Measurements from ENCODE around the gene EEF1A1.
"Not testable (repeated sequence)": the region's sequence is repeated elsewhere in the genome, so short reads cannot be mapped to it uniquely, and the experiment has no call there.

EEF1A1 gene

DNA sequence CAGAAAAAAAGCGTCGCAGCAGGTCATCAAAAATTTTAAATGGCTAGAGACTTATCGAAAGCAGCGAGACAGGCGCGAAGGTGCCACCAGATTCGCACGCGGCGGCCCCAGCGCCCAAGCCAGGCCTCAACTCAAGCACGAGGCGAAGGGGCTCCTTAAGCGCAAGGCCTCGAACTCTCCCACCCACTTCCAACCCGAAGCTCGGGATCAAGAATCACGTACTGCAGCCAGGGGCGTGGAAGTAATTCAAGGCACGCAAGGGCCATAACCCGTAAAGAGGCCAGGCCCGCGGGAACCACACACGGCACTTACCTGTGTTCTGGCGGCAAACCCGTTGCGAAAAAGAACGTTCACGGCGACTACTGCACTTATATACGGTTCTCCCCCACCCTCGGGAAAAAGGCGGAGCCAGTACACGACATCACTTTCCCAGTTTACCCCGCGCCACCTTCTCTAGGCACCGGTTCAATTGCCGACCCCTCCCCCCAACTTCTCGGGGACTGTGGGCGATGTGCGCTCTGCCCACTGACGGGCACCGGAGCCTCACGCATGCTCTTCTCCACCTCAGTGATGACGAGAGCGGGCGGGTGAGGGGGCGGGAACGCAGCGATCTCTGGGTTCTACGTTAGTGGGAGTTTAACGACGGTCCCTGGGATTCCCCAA, at the start of gene EEF1A1:
EEF1A1 (minus strand) TSS at position 345 of the 663 bp plus-strand sequence. CDS start 1,006 bp downstream, outside the sequence.
- peak; percentile 100 for DNase-seq (ENCODE audit: low spot score)

DNA sequence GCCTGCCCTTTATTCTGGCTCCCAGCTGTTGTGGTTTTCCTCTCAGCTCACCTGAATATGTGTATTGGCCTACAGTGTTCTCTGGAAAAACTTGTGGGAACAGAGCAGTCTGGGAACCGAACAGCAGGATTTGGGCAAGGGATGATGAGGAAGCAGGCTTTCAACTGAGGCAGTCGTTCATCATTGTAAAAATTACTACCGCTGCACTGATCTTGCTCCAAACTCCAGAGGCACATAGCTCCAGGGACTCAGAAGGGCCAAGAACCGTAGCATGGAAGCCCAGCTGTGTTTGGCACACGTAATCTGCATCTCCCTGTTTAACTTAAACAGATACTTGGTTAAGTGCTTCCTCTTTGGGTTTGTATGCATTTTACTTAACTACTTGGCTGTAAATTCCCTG, 48.3 kb upstream of the EEF1A1 start:
- DNase-seq (ENCODE audit: low spot score), result no peak

DNA sequence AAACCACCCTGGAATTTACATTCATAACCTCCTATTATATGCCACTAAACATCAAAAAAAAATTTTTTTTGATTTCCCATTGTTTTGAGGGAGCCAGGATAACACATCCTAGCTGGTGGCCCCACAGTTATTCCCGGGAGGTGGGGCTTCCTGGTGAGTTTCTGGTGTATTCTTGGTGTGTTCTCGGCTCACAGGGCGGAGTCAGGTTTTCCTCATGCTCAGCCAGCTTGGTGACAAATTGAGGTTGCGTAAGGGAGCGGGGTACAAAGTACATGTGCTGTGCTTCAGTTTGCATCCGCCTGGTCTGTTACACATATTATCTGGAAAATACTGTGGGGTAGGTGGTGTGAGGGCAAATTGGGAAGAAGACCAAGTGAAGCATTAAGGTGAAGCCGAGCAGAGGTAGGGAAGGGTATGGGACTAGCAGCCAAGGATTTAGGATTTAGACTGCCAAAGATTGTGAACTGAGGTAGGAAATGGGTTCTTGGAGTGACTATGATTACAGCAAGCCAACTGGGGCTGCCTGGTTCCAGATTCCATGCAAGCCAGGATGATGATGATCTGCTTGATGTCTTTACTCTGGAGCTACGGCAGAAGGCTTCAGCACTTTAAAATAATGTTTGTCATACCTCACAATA, 46.2 kb upstream of the EEF1A1 start:
- DNase-seq (ENCODE audit: low spot score), result no peak

DNA sequence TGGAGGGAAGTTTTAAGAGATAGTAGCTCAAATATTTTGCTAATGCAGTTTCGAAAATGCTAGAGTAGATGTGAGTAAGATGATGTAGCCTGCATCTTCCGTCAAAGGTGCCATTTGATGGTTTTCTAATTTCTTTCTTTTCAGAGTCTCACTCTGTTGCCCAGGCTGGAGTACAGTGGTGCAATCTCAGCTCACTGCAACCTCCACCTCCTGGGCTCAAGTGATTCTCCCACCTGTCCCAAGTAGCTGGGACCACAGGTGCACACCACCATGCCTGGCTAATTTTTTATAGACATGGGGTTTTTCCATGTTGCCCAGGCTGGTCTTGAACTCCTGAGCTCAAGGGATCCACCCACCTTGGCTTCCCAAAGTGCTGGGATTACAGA, 45.6 kb upstream of the EEF1A1 start:
- not testable (repeated sequence) for DNase-seq (ENCODE audit: low spot score)

DNA sequence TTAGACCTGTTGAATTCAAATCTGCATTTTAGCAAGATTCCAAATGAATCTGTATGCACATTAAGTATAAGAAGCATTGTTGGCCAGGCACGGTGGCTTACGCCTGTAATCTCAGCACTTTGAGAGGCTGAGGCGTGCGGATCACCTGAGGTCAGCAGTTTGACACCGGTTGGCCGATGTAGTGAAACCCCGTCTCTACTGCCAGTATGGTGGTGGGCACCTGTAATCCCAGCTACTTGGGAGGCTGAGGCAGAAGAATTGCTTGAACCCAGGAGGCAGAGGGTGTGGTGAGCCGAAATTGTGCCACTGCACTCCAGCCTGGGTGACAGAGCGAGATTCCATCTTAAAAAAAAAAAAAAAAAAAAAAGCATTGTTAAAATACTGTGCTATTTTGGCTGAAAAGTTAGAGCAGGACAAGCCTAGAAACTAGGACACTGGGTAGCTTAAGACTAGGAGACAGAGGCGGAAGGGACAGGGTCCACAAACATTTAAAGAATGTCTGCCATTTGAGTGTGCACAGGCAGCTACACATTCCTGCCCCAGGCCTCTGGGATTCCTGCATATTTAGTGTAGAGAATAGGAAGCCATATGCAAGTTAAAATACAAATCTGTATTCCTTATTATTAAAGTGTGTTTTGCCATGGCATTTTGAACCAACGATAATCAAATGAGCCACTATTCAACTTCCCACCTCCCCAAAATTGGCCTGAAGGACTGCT, 45.1 kb upstream of the EEF1A1 start:
- no peak for DNase-seq (ENCODE audit: low spot score)

DNA sequence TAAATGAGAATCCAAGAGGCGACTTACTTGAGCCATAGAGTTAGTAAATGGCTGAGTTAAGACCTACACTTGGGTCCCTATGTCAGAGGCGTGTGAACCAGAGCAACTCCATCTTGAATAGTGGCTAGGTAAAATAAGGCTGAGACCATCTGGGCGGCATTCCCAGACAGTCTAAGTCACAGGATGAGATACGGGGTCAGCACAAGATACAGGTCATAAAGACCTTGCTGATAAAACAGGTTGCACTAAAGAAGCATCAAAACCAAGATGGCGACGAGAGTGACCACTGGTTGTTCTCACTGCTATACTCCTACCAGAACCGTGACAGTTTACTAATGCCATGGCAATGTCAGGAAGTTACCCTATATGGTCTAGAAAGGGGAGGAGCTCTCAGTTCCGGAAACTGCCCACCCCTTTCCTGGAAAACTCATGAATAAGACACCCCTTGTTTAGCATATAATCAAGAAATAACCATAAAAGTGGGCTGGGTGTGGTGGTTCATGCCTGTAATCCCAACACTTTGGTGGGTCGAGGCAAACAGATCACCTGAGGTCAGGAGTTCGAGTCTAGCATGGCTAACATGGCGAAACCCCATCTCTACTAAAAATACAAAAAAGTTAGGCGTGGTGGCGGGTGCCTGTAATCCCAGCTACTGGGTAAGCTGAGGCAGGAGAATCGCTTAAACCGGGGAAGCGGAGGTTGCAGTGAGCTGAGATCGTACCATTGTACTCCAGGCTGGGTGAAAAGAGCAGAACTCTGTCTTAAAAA, 43.9 kb upstream of the EEF1A1 start:
- DNase-seq (ENCODE audit: low spot score), result no peak

DNA sequence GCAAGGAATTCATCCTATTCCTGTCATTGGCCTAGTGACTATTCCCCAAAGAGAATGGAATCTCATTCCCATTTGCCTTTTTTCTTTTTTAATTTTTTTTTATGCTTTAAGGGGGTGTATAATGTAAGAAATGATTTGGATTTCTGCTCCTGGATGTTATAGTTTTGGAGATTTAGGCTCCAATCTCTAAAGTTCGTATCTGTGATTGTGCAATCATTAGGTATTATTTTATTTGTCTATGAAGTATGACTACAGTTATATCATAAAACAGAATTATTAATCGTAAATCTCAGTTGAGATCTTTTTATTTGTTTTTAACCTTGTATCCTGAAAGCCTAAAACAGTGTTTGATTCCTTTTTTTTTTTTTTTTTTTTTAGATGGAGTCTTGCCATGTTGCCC, 41.7 kb upstream of the EEF1A1 start:
- no peak for DNase-seq (ENCODE audit: low spot score)

DNA sequence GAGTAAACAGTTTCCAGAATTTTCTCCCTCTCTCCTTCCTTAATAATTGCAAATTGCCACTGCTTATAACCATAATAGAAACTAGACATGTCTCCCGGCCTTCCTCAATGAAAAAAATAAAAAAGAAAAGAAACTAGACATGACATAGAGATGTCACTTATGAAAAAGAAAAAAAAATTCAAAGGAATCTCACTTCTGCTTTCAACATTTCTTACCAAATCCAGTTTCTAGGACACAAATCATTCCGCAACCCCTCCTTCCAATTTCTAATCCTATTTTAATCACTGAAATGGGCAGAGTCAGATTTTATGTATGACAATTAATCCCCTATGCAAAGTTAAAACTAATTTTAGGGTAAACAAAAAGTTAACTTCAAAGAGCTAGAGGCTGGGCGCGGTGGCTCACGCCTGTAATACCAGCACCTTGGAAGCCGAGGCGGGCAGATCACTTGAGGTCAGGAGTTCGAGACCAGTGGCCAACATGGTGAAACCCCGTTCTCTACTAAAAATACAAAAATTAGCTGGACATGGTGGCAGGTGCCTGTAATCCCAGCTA, 40.1 kb upstream of the EEF1A1 start:
- DNase-seq (ENCODE audit: low spot score), result no peak

DNA sequence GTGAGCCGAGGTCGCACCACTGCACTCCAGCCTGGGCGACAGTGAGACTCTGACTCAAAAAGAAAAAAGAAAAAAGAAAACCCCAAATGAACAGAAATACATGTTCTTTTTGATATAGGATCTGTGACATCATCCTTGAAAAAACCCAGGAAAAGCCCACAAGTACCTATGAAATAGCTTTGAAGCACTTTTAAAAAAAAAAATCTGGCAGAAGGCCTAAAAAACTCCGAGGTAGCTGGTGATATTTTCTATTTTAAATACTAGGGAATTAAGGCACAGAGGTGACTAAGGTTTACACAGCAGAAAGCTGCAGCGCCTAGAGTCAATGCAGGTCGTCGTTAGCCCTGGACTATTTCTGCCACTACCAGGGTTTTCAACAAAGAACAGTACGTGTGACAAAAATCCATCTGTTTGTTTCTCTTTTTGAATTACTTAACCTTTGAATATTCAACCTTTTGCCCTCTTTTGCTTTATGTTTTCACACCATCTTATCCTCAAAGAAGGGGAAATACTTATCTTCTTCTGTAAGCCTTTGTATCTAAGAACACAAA, 39.4 kb upstream of the EEF1A1 start:
- no peak for DNase-seq (ENCODE audit: low spot score)

DNA sequence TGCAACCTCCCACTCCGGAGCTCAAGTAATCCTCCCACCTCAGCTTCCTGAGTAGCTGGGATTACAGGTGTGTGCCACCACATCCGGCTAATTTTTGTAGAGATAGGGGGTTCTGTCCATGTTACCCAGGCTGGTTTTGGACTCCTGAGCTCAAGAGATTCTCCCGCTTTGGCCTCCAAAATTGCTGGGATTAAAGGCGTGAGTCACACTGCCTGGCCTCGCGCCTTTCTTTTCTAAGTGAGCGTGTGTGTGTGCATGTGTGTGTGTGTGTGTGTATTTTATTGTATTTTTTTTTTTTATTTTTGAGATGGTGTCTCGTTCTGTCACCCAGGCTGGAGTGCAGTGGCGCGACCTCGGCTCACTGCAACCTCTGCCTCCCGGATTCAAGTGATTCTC, 38.6 kb upstream of the EEF1A1 start:
- DNase-seq (ENCODE audit: low spot score), result not testable (repeated sequence)

DNA sequence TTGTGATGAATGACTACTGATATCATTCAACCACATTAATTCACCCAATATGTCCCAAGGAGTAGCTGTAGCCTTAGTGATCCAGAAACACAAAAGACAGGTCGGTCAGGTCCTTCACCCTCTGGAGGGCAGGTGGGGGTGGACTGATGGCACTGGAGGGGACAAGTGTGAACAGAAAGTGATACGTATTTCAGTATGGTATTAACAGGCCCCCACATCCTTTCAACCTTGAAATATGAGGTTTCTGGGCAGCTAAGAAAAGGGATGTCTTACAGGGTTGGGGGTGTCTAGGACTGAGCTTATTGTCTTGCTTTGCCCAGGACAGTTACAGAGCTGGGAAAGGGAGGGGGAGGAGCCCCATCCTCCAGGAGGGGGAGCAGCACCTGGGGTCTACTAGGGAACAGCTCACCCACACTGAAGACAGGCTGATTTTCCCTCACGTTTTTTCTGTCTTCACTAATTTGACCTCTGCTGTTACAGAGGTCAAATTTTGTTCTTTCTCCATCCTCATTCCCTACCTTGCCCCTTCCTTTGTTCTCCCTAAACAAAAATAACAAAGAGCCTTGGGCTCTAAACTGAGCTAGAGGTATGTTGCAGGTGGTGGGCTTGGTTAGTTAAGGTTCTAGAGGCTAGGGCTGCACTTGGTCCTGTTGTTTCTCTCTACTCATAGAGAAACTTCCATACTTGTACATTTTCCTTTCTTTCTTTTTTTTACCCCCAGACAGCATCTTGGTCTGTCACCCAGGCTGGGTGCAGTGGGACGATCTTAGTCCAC, 38.0 kb upstream of the EEF1A1 start:
- DNase-seq (ENCODE audit: low spot score), result no peak

DNA sequence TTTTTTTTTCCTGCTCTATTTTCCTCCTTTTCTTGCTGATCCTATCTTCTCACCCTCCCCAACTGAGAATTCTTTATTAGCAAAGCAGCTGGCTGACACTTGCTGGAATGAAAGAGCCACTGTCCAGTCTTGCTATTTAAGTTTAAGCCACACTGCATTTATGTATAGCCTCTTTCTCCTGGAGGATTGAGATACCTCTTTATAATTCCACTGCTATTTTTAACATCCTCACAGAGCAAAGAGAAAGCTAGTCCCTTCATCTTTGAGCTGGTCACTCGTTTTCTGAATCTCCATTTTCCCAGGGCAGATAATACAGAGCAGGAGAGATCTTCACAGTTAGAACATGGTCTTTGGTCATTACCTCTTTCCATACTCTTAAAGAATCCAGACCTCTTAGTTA, 36.0 kb upstream of the EEF1A1 start:
- DNase-seq (ENCODE audit: low spot score), result no peak

DNA sequence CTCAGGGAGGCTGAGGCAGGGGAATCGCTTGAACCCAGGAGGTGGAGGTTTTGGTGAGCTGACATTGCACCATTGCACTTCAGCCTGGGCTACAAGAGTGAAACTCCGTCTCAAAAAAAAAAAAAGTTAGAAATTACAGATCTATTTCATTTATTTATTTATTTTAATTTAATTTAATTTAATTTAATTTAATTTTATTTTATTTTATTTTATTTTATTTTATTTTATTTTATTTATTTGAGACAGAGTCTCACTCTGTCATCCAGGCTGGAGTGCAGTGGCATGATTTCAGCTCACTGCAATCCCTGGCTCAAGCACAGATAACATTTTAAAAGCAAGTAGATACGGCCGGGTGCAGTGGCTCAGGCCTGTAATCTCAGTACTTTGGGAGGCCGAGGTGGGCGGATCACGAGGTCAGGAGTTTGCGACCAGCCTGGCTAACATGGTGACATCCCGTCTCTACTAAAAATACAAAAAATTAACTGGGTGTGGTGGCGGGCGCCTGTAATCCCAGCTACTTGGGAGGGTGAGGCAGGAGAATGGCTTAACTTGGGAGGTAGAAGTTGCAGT, 34.6 kb upstream of the EEF1A1 start:
- DNase-seq (ENCODE audit: low spot score), result not testable (repeated sequence)

DNA sequence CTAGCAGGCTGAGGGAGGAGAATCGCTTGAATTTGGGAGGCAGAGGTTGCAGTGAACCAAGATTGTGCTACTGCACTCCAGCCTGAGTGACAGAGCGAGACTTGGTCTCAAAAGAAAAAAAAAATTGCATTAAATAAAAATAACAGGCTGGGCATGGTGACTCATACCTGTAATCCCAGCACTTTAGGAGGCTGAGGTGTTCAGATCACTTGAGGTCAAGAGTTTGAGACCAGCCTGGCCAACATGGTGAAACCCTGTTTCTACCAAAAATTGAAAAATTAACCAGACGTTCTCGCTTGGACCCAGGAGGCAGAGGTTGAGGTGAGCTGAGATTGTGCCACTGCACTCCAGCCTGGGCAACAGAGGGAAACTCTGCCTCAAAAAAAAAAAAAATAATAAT, 30.3 kb upstream of the EEF1A1 start:
- DNase-seq (ENCODE audit: low spot score), result not testable (repeated sequence)

DNA sequence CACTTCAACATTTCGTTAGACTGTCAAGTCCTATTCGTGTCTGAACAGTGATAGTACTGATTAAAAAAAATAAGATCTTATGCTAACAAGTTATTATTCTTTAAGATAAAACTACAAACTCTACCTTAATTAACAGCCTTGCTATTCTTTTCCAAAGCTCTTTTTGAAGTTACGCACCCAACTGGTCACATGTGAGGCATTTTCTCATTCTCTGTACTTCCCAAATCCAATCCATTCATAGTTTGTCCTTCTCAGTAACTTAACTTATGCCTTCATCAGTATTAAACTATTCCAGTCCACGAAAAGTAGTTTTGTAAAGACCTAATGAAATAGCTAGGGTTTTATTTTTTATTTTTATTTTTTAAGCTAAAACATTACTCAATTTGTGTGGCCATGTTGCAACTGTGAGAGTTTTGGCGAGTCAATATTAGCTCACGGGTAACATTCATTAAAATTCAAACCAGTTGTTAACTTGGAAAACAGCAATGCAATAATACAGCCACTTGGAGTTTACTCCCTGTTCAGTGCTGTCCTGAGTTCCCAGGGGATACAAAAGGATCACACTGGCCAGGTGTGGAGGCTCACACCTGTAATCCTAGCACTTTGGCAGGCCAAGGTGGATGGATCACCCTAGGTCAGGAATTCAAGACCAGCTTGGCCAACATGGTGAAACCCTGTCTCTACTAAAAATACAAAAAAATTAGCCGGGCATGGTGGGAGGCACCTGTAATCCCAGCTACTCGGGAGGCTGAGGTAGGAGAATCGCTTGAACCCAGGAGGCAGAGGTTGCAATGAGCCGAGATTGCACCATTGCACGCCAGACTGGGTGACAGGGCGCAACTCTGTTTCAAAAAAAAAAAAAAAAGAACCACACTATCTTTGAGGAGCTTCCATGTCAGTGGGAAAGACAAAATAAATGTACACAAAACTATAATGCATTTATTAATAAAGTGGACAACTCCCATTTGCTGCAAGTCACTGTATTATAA, 27.9 kb upstream of the EEF1A1 start:
- no peak for DNase-seq (ENCODE audit: low spot score)

DNA sequence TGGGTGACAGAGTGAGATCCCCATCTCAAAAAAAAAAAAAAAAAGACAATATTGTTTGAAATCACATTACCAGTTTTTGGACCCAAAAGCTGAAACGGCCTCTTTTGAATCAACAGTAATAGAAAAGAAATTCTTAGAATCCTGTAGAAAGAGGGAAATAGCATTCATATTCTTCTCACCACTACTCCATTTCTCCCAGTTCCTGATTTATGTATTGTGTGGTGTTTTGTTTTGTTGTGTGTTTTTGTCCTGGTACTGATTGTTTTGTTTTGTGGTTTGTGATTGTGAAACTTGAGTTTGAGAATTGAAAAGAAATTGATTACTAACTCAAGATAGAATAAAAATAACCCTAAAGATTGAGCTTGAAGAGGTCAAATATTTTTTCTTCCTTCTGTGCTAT, 26.2 kb upstream of the EEF1A1 start:
- DNase-seq (ENCODE audit: low spot score), result no peak

DNA sequence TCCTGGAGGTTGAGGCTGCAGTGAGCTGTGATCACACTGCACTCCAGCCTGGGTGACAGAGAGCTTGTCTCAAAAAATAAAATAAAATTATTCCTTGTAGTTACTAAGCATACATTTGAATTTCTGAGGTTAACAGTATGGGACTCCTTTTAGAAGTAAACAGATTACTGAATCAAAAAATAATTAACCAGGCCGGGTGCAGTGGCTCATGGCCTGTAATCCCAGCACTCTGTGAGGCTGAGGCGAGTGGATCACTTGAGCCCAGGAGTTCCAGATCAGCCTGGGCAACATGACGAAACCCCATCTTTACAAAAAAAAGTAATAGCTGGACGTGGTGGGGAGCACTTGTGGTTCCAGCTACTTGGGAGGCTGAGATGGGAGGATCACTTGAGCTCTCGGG, 22.1 kb upstream of the EEF1A1 start:
- no peak for DNase-seq (ENCODE audit: low spot score)

DNA sequence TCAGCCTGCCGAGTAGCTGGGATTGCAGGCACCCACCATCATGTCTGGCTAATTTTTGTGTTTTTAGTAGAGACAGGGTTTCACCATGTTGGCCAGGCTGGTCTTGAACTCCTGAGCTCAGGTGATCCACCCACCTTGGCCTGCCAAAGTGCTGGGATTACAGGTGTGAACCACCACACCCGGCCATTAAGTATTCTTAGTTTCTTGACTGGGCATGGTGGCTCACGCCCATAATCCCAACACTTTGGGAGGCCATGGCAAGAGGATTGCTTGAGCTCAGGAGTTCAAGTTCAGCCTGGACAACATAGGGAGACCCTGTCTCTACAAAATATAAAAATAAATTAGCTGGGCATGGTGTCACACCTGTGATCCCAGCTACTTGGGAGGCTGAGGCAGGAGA, 21.6 kb upstream of the EEF1A1 start:
- not testable (repeated sequence) for DNase-seq (ENCODE audit: low spot score)

DNA sequence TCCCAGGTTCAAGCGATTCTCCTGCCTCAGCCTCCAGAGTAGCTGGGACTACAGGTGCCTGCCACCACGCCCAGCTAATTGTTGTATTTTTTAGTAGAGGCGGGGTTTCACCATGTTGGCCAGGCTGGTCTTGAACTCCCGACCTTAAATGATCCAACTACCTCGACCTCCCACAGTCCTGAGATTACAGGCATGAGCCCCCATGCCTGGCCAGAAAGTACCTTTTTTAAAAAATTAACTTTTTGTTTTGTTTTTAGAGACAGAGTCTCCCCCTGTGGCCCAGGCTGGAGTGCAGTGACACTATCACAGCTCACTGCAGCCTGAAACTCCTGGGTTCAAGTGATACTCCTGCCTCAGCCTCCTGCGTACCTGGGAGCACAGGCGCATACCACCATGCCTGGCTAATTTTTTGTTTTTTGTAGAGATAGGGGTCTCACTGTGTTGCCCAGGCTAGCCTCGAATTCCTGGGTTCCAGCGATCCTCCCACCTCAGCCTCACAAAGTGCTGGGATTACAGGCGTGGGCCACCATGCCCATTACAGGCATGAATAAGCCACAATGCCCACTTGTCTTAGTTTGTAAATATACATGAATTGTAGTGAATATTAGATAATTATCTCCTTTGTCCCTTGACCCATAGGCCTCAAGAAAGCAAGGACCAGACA, 17.4 kb upstream of the EEF1A1 start:
- DNase-seq (ENCODE audit: low spot score), result no peak

All from CD4-positive, alpha-beta T cell treated with Interleukin-2 at 100 ng/mL for 4 hours (primary cell).